ENCODE data around the gene PAQR4.

DNA sequence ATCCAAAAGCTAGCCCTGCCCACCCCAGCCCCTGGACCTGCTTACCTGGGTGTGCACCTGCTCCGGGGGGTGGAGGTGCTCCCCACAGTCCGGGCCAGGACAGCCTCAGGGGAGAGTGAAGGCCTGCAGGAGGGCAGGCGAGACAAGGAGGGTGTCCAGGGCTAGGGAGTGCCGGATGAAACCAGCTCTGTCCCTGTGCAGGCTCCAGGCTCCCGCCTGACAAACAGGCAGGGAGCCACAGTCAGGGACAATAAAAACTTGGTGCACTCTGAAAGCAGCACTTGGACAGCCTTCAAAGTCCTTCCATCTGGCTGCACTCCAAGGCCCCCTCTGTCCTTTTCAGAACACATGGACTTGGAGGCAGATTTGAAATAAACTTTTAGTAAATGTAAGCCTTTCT lies 3.9 kb downstream of the PAQR4 start:
- TF ChIP-seq POLR2AphosphoS5 (IDR thresholded peaks at IDR 0.05) (no peak), EP300 (IDR thresholded peaks at IDR 0.05) (no peak), POLR2A (IDR thresholded peaks at IDR 0.05) (no peak)
- TF ChIP-seq, protein P1, sequence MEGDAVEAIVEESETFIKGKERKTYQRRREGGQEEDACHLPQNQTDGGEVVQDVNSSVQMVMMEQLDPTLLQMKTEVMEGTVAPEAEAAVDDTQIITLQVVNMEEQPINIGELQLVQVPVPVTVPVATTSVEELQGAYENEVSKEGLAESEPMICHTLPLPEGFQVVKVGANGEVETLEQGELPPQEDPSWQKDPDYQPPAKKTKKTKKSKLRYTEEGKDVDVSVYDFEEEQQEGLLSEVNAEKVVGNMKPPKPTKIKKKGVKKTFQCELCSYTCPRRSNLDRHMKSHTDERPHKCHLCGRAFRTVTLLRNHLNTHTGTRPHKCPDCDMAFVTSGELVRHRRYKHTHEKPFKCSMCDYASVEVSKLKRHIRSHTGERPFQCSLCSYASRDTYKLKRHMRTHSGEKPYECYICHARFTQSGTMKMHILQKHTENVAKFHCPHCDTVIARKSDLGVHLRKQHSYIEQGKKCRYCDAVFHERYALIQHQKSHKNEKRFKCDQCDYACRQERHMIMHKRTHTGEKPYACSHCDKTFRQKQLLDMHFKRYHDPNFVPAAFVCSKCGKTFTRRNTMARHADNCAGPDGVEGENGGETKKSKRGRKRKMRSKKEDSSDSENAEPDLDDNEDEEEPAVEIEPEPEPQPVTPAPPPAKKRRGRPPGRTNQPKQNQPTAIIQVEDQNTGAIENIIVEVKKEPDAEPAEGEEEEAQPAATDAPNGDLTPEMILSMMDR (IDR thresholded peaks at IDR 0.05) = no peak

Data from gastroesophageal sphincter (tissue), 3 donors.